Measurements from ENCODE around the gene EPOP.
"Not testable (repeated sequence)": the region's sequence is repeated elsewhere in the genome, so short reads cannot be mapped to it uniquely, and the experiment has no call there.

Gene EPOP

GRCh38 chr17:38673707-38674013 lies 1.1 kb downstream of the EPOP start:
- DNase-seq: no peak

GRCh38 chr17:38672788-38673706 lies 1.7 kb downstream of the EPOP start:
- no peak for DNase-seq

- DNase-seq: no peak
These were observed 2.6 kb downstream of the EPOP start for GRCh38 chr17:38671939-38672720.

GRCh38 chr17:38669520-38669919 lies 5.2 kb downstream of the EPOP start:
- no peak for DNase-seq

- DNase-seq: no peak
These were observed 7.0 kb downstream of the EPOP start for GRCh38 chr17:38667787-38668122.

GRCh38 chr17:38667099-38667786 lies 7.5 kb downstream of the EPOP start:
- peak; percentile 58 for DNase-seq

GRCh38 chr17:38663964-38664644 lies 10.7 kb downstream of the EPOP start:
- DNase-seq: no peak

GRCh38 chr17:38663125-38663751 lies 11.5 kb downstream of the EPOP start:
- peak; percentile 23 for DNase-seq

GRCh38 chr17:38660097-38661025 lies 14.4 kb downstream of the EPOP start:
- no peak for DNase-seq

- DNase-seq: no peak
These were observed 15.3 kb downstream of the EPOP start for GRCh38 chr17:38659415-38659814.

GRCh38 chr17:38658741-38659345 lies 15.9 kb downstream of the EPOP start:
- no peak for DNase-seq

- no peak for DNase-seq
These were observed 16.7 kb downstream of the EPOP start for GRCh38 chr17:38657824-38658740.

GRCh38 chr17:38656959-38657823 lies 17.6 kb downstream of the EPOP start:
- DNase-seq: no peak

- no peak for DNase-seq
These were observed 20.1 kb downstream of the EPOP start for GRCh38 chr17:38654411-38655398.

- no peak for DNase-seq
These were observed 21.1 kb downstream of the EPOP start for GRCh38 chr17:38653679-38654078.

- no peak for DNase-seq
These were observed 21.5 kb downstream of the EPOP start for GRCh38 chr17:38653230-38653629.

GRCh38 chr17:38650653-38651173 lies 24.0 kb downstream of the EPOP start:
- DNase-seq: not testable (repeated sequence)

All from NCI-H748 treated with DMSO at 0.1 percent for 48 hours (cell line).